Glutamatergic neuron (in vitro differentiated cells): ENCODE data around the gene ELMO3. TPM values are rescaled to one million over a fixed set of nuclear protein-coding genes. Genes with fewer than 3 reads are reported as not detected.

ENCODE experiments used
- DNase-seq: peaks from one replicate; pipeline ENCODE4 v3.0.0; 2022
- H3K27ac Mint-ChIP-seq: one replicate; pipeline ENCODE4 v1.8.0; 2020; ENCODE audit warnings: mild to moderate bottlenecking, mixed read lengths, inconsistent platforms; ENCODE audit not compliant: unreplicated experiment
- H3K27me3 Mint-ChIP-seq: one replicate; pipeline ENCODE4 v1.8.0; 2020; ENCODE audit warnings: mild to moderate bottlenecking, moderate library complexity, mixed read lengths, inconsistent platforms; ENCODE audit not compliant: unreplicated experiment
- H3K36me3 Mint-ChIP-seq: one replicate; pipeline ENCODE4 v1.8.0; 2020; ENCODE audit warnings: mild to moderate bottlenecking, mixed read lengths, inconsistent platforms; ENCODE audit not compliant: unreplicated experiment
- H3K4me1 Mint-ChIP-seq: one replicate; pipeline ENCODE4 v1.8.0; 2020; ENCODE audit warnings: mild to moderate bottlenecking, low read depth, mixed read lengths, inconsistent platforms; ENCODE audit not compliant: unreplicated experiment
- H3K4me3 Mint-ChIP-seq: one replicate; pipeline ENCODE4 v1.8.0; 2020; ENCODE audit warnings: mild to moderate bottlenecking, mixed read lengths, inconsistent platforms; ENCODE audit not compliant: unreplicated experiment
- H3K9me3 Mint-ChIP-seq: one replicate; pipeline ENCODE4 v1.8.0; 2020; ENCODE audit warnings: mild to moderate bottlenecking, moderate library complexity, mixed read lengths, inconsistent platforms; ENCODE audit not compliant: unreplicated experiment
- total RNA-seq: library from RNA; stranded (reverse); fragmentation: NEBNext Ultra II Directional; extraction: Animal tissue kit (Norgen Biotek cat#: 25700); gene quantifications from one replicate; pipeline ENCODE4 v1.2.1, GENCODE V29; 2021; ENCODE audit not compliant: unreplicated experiment
- TF ChIP-seq, protein P1 (sequence below): fragments of 200-600 bp; sonication (generic); IDR thresholded peaks from one replicate; pipeline ENCODE4 v1.5.0; 2021; ENCODE audit not compliant: partially characterized antibody, unreplicated experiment

Gene ELMO3
- total RNA-seq, 1 donor from 2014 or later: 2.1 TPM

DNA sequence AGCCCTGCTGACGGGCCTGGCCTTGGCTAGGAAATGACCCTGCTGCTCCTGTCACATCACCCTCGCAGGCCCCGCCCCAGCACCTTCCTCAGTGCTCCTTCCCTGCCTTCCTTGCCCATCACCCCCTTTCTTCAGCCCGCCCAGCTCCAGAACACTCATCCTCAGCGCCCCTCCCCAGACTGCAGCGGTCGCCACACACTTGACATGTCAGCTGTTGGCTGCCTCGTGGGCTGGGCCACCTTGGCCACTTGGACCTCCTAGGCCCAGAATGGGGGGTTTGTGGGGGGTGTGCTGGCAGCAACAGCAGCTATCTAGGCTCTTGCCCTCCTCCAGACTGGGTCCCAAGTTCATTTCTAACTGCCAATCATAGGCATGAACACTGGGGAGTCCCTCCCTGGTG, 10.6 kb downstream of the ELMO3 start:
- DNase-seq: no peak
- Mint-ChIP-seq H3K4me1 (no peaks in the 10 kb centered on the region), H3K4me3 (no peak overlapping the region), H3K36me3 (no peaks in the 10 kb centered on the region), H3K9me3 (peaks cover 2% of the 10 kb centered on the region), H3K27me3 (peaks cover 6% of the 10 kb centered on the region), H3K27ac (no peak overlapping the region)
- TF ChIP-seq, protein P1, sequence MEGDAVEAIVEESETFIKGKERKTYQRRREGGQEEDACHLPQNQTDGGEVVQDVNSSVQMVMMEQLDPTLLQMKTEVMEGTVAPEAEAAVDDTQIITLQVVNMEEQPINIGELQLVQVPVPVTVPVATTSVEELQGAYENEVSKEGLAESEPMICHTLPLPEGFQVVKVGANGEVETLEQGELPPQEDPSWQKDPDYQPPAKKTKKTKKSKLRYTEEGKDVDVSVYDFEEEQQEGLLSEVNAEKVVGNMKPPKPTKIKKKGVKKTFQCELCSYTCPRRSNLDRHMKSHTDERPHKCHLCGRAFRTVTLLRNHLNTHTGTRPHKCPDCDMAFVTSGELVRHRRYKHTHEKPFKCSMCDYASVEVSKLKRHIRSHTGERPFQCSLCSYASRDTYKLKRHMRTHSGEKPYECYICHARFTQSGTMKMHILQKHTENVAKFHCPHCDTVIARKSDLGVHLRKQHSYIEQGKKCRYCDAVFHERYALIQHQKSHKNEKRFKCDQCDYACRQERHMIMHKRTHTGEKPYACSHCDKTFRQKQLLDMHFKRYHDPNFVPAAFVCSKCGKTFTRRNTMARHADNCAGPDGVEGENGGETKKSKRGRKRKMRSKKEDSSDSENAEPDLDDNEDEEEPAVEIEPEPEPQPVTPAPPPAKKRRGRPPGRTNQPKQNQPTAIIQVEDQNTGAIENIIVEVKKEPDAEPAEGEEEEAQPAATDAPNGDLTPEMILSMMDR: no peak

DNA sequence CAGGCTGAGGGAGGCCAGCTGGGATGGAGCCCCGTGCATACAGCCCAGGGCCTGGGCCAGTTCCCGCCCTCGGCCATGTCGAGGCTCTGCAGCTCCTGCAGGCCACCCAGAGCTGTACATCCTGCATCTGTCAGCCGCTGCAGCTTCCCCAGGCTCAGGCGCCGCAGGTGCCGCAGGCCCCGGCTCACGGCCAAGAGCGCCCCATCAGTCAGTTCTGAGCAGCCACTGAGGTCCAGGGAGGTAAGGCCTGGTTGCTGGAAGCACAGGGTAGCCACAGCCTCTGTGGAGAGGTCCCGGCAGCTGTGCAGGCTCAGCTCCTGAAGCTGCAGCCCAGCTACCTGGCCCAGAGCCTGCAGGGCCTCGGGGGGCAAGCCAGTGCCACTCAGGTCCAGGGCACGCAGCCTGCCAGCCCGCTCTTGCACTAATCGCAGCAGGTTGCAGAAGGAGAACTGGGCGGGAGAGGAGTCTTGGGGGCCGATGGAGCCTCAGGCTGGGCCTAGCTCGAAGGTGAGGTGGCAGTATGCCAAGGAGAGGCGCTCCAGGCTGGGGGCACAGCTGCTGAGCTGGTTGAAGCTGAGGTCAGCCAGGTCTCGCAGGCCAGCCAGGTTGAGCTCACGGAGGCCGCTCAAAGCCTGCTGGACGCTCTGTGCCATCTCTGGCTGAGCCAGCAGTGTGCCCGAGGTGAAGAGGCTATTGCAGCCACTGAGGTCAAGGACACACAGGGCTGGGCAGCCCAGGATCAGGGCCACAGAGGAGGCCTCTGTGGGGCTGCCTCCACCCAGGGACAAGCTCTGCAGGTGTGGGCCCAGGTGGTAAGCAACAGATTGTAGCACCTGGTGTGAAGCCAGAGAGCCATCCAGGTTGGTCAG, 11.4 kb downstream of the ELMO3 start:
- DNase-seq: no peak
- Mint-ChIP-seq H3K27ac (no peak overlapping the region), H3K27me3 (peaks cover 6% of the 10 kb centered on the region), H3K4me3 (no peak overlapping the region), H3K36me3 (no peaks in the 10 kb centered on the region), H3K9me3 (peaks cover 2% of the 10 kb centered on the region), H3K4me1 (no peaks in the 10 kb centered on the region)
- TF ChIP-seq, protein P1: no peak

DNA sequence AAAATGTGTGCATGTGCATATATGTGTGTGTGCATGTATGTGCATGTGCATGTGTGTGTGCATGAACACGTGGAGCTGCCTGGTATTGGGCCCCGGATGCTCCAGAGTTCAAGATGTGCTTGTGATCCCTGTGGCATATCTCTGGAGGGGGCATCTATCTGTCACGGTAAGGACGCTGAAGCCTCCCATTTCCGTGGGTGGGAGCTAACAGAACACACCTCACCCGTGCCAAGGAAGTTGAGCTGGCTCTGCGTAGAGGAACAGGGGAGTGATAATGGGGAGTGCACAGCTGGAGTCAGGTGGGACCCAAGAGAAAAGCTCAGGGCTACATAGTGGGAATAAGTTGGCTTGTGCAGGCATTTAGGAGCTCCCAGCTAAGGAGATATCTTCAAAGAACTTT, 12.7 kb downstream of the ELMO3 start:
- TF ChIP-seq, protein P1: no peak
- DNase-seq: no peak
- H3K9me3 Mint-ChIP-seq: peaks cover 6% of the 10 kb centered on the region
- H3K4me1 Mint-ChIP-seq: no peaks in the 10 kb centered on the region
- H3K27me3 Mint-ChIP-seq: peaks cover 9% of the 10 kb centered on the region
- no peaks in the 10 kb centered on the region for H3K36me3 Mint-ChIP-seq
- no peak overlapping the region for H3K27ac Mint-ChIP-seq
- no peak overlapping the region for H3K4me3 Mint-ChIP-seq

DNA sequence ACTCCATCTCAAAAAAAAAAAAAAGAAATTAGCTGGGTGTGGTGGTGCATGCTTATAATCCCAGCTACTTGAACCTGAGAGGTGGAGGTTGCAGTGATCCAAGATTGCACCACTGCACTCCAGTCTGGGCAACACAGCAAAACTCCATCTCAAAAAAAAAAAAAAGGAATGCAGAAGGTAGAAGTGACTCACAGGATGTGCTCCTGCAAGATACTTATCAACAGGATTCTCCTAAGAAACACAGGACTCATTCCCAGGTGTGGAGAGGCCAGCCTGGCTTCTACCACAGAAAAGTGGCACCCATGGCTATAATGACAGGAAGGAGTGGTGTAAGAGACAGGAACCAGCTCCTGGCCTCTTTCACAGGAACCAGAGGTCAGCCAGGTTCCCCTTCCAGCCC, 13.8 kb downstream of the ELMO3 start:
- H3K9me3 Mint-ChIP-seq: peaks cover 11% of the 10 kb centered on the region
- no peak for DNase-seq
- H3K4me3 Mint-ChIP-seq: no peak overlapping the region
- peaks cover 10% of the 10 kb centered on the region for H3K36me3 Mint-ChIP-seq
- peaks cover 14% of the 10 kb centered on the region for H3K27me3 Mint-ChIP-seq
- H3K27ac Mint-ChIP-seq: no peak overlapping the region
- H3K4me1 Mint-ChIP-seq: no peaks in the 10 kb centered on the region
- TF ChIP-seq, protein P1: no peak
